Sigmoid colon (tissue), 7 donors: Measurements from ENCODE around the gene FUT3. TPM values are rescaled to one million over a fixed set of nuclear protein-coding genes. Genes with fewer than 3 reads are reported as not detected.
"Not testable (repeated sequence)": the region's sequence is repeated elsewhere in the genome, so short reads cannot be mapped to it uniquely, and the experiment has no call there.

Experiments used
- DNase-seq: peaks from one replicate; pipeline ENCODE4 v3.0.0-alpha.2; 2019
- H3K27ac ChIP-seq, 4 donors: fragments of 200-600 bp; sonication (generic); one replicate each; pipeline ENCODE4 v1.5.1; 2016 to 2019; ENCODE audit warnings: mild to moderate bottlenecking in 1 of 4
- H3K27me3 ChIP-seq, 3 donors: fragments of 200-600 bp; sonication (generic); one replicate each; pipeline ENCODE4 v1.5.1; 2019; ENCODE audit warnings: mild to moderate bottlenecking in 1 of 3
- H3K36me3 ChIP-seq, 4 donors: fragments of 200-600 bp; sonication (generic); one replicate each; pipeline ENCODE4 v1.5.1; 2016 to 2019
- H3K4me1 ChIP-seq, 4 donors: fragments of 200-600 bp; sonication (generic); one replicate each; pipeline ENCODE4 v1.5.1; 2017 to 2019
- H3K4me3 ChIP-seq, 4 donors: fragments of 200-600 bp; sonication (generic); one replicate each; pipeline ENCODE4 v1.5.1; 2017 to 2019; ENCODE audit warnings: mild to moderate bottlenecking in 2 of 4, moderate library complexity in 1 of 4
- H3K9me3 ChIP-seq, 4 donors: fragments of 200-600 bp in 3 of 4; sonication (generic) in 3 of 4; one replicate each; pipeline versions ENCODE4 v1.5.1 to v1.6.1; 2013 to 2019
- CTCF ChIP-seq, 4 experiments: fragments of 450-650 bp in 3 of 4; fragments of 200-600 bp in 1 of 4; IDR thresholded peaks; one replicate each; pipeline ENCODE4 v1.5.1; 2016 to 2019; ENCODE audit warnings: antibody characterized with exemption in 4 of 4, mild to moderate bottlenecking in 3 of 4, moderate library complexity in 2 of 4
- EP300 ChIP-seq, 4 donors: sonication (generic); formaldehyde crosslinking; IDR thresholded peaks; one replicate each; pipeline ENCODE4 v1.6.1; 2017; ENCODE audit warnings: antibody characterized with exemption in 4 of 4
- POLR2A ChIP-seq, 2 donors: fragments of 450-650 bp; IDR thresholded peaks; one replicate each; pipeline ENCODE4 v1.6.1; 2016; ENCODE audit warnings: antibody characterized with exemption in 2 of 2, mild to moderate bottlenecking in 2 of 2, moderate library complexity in 2 of 2
- POLR2AphosphoS5 ChIP-seq, 4 donors: sonication (generic); formaldehyde crosslinking; IDR thresholded peaks; one replicate each; pipeline ENCODE4 v1.6.1; 2017; ENCODE audit warnings: antibody characterized with exemption in 4 of 4
- WGBS, 2 donors: extraction: QIAGEN DNeasy Blood & Tissue Kit; methylation state at CpG; one replicate each; pipeline ENCODE4 v1.1.7; 2013; 5-methylcytosine and 5-hydroxymethylcytosine counted together
- intact Hi-C: fragments of 100-400 bp; cut with DNase I; formaldehyde crosslinking; loops from one replicate; pipeline ENCODE4 v1.15.1; 2023
- polyA plus RNA-seq, 3 donors: library from polyadenylated mRNA; stranded (reverse); fragments of 200-250 nt; gene quantifications; one replicate each; pipeline ENCODE4 v1.2.3, GENCODE V29; 2013
- total RNA-seq, 4 donors: library from RNA; depleted of rRNA; stranded (reverse); fragments of >200 nt; gene quantifications; one replicate each; pipeline ENCODE4 v1.1.0, GENCODE V29; 2016
- donor health status: healthy with polysubstance abuse.
- donor health status: Bipolar disorder and iron deficiency.
- donor health status: healthy.

Gene FUT3
- total and polyA plus RNA-seq, 7 donors, result 0.83 to 168 (median 29.5) TPM; not detected in 3

DNA sequence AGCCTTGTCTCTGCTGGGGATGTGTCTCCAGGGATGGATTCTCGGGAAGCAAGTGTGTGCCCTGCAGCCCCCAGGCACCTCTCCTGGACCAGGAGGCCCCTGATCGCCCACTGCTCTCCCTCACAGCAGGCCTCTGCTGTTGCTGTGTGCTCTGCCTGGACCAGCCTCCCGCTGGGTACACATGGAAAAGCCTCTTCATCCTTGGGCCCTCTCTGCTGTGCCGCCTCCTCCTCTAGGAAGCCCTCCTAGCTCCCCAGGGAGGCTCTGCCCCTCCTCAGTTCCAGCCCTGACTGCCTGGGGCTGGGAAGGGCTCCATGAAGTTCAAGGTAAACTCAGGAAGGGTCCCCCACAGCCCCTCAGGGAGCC, 40.3 kb upstream of the FUT3 start:
- peak overlapping the region in 2 of 4 donors; percentile 83 to 87 for H3K27ac ChIP-seq
- intact Hi-C loops, result loop anchor here (2.0 kb wide), 1 partner anchor 63 kb away; no protein-coding TSS in a partner anchor
- no peak overlapping the region for H3K4me3 ChIP-seq
- TF ChIP-seq POLR2AphosphoS5 (IDR thresholded peaks at IDR 0.05) (peak in 1 of 4 donors; percentile 33), EP300 (IDR thresholded peaks at IDR 0.05) (no peak), CTCF (IDR thresholded peaks at IDR 0.05) (no peak)
- H3K4me1 ChIP-seq, result peaks cover 0 to 38% (median 35%) of the 10 kb centered on the region in 4 donors
- 44 to 67% methylated on average over 4 of the region's 4 CpGs for WGBS, 2 donors
- H3K36me3 ChIP-seq, result peaks cover 6 to 26% (median 10%) of the 10 kb centered on the region in 4 donors
- H3K9me3 ChIP-seq, result no peaks in the 10 kb centered on the region
- no peaks in the 10 kb centered on the region for H3K27me3 ChIP-seq
- DNase-seq, result no peak

- H3K9me3 ChIP-seq, result no peaks in the 10 kb centered on the region
- H3K4me1 ChIP-seq, result peaks cover 0 to 38% (median 35%) of the 10 kb centered on the region in 4 donors
- no peaks in the 10 kb centered on the region for H3K27me3 ChIP-seq
- peaks cover 0 to 12% (median under 1%) of the 10 kb centered on the region in 4 donors for H3K36me3 ChIP-seq
- H3K27ac ChIP-seq, result peak overlapping the region; percentile 63 to 87 (median 78)
- no peak overlapping the region for H3K4me3 ChIP-seq
- intact Hi-C loops, result loop anchor here (2.0 kb wide), 1 partner anchor 61 kb away; no protein-coding TSS in a partner anchor
- TF ChIP-seq CTCF (IDR thresholded peaks at IDR 0.05) (no peak), EP300 (IDR thresholded peaks at IDR 0.05) (no peak), POLR2AphosphoS5 (IDR thresholded peaks at IDR 0.05) (no peak), POLR2A (IDR thresholded peaks at IDR 0.05) (no peak)
- DNase-seq, result no peak
- 44 to 61% methylated on average over 10 of the region's 10 CpGs for WGBS, 2 donors
Observed at GRCh38 chr19:5890099-5890498, 38.9 kb upstream of the FUT3 start.

- WGBS, 2 donors, result 47 to 61% methylated on average over 17 of the region's 17 CpGs
- Histone ChIP-seq H3K4me1 (peaks cover 0 to 40% (median 35%) of the 10 kb centered on the region in 4 donors), H3K9me3 (no peaks in the 10 kb centered on the region), H3K4me3 (no peak overlapping the region), H3K36me3 (peaks cover 0 to 5% (median 0%) of the 10 kb centered on the region in 4 donors), H3K27me3 (no peaks in the 10 kb centered on the region), H3K27ac (peak overlapping the region; percentile 63 to 87 (median 78))
- peak in 2 of 4 donors; percentile 64 to 72 for TF ChIP-seq EP300 (IDR thresholded peaks at IDR 0.05)
- peak in 1 of 4 experiments; percentile 12 for TF ChIP-seq CTCF (IDR thresholded peaks at IDR 0.05)
- no peak for TF ChIP-seq POLR2A (IDR thresholded peaks at IDR 0.05)
- peak in 3 of 4 donors; percentile 54 to 77 (median 67) for TF ChIP-seq POLR2AphosphoS5 (IDR thresholded peaks at IDR 0.05)
- intact Hi-C loops, result no loop called here
- DNase-seq, result no peak
Observed at GRCh38 chr19:5889288-5889971, 38.2 kb upstream of the FUT3 start.

- Histone ChIP-seq H3K27ac (peak overlapping the region in 3 of 4 donors; percentile 79 to 94 (median 88)), H3K4me1 (peaks cover 0 to 49% (median 33%) of the 10 kb centered on the region in 4 donors)
- H3K9me3 ChIP-seq, intact Hi-C loops, H3K27me3 ChIP-seq, H3K36me3 ChIP-seq, H3K4me3 ChIP-seq, DNase-seq: not testable (repeated sequence)
- WGBS, 2 donors, result 82 to 86% methylated on average over 11 of the region's 11 CpGs
Observed at GRCh38 chr19:5884065-5884811, 33.0 kb upstream of the FUT3 start.
